ENCODE results near the gene NAA50. TPM values are rescaled to one million over a fixed set of nuclear protein-coding genes. Genes with fewer than 3 reads are reported as not detected.
A peak's percentile ranks its signal among the peaks of the same experiment; 100 is the strongest.

The NAA50 gene
- total and polyA plus RNA-seq, 4 donors, result 27.8 to 82.7 (median 61.4) TPM

- no peak overlapping the region for H3K9ac ChIP-seq (ENCODE audit: insufficient read depth in 1 of 2, low read length in 2 of 2)
- H3K9me3 ChIP-seq (ENCODE audit: control insufficient read depth in 4 of 4, insufficient read depth in 3 of 4, low read length in 3 of 4), result no peaks in the 10 kb centered on the region
- no peak overlapping the region for H3K27ac ChIP-seq (ENCODE audit: low read depth in 1 of 2, low read length in 1 of 2)
- no peaks in the 10 kb centered on the region for H3K27me3 ChIP-seq (ENCODE audit: control insufficient read depth in 3 of 3, insufficient read depth in 3 of 3, low read length in 2 of 3)
- WGBS, 2 donors, result 56 to 66% methylated on average over 1 of the region's 1 CpG
- no peak for TF ChIP-seq CTCF (IDR thresholded peaks at IDR 0.05; ENCODE audit: control extremely low read depth, extremely low read depth)
- peaks cover 0 to 35% (median 9%) of the 10 kb centered on the region in 5 donors for H3K4me1 ChIP-seq (ENCODE audit: control insufficient read depth in 5 of 5, insufficient read depth in 5 of 5, low read length in 5 of 5)
- H3K4me3 ChIP-seq, result no peak overlapping the region
- ATAC-seq (ENCODE audit: insufficient read depth, low FRiP score), result no peak
- DNase-seq, result no peak
- peaks cover 0 to 3% (median 0%) of the 10 kb centered on the region in 4 donors for H3K36me3 ChIP-seq (ENCODE audit: control insufficient read depth in 4 of 4, insufficient read depth in 4 of 4, low read length in 4 of 4)
Measured at GRCh38 chr3:113741620-113742019, 4.4 kb downstream of the NAA50 start.

- H3K9me3 ChIP-seq (ENCODE audit: control insufficient read depth in 4 of 4, insufficient read depth in 3 of 4, low read length in 3 of 4), result no peaks in the 10 kb centered on the region
- no peak for TF ChIP-seq CTCF (IDR thresholded peaks at IDR 0.05; ENCODE audit: control extremely low read depth, extremely low read depth)
Measured at GRCh38 chr3:113741086-113741485, 5.0 kb downstream of the NAA50 start.

GRCh38 chr3:113736548-113737089 lies 9.4 kb downstream of the NAA50 start:
- Histone ChIP-seq H3K27me3 (ENCODE audit: control insufficient read depth in 3 of 3, insufficient read depth in 3 of 3, low read length in 2 of 3) (no peaks in the 10 kb centered on the region), H3K4me3 (no peak overlapping the region), H3K9ac (ENCODE audit: insufficient read depth in 1 of 2, low read length in 2 of 2) (no peak overlapping the region), H3K27ac (ENCODE audit: low read depth in 1 of 2, low read length in 1 of 2) (no peak overlapping the region), H3K9me3 (ENCODE audit: control insufficient read depth in 4 of 4, insufficient read depth in 3 of 4, low read length in 3 of 4) (no peaks in the 10 kb centered on the region), H3K4me1 (ENCODE audit: control insufficient read depth in 5 of 5, insufficient read depth in 5 of 5, low read length in 5 of 5) (peaks cover 0 to 24% (median 5%) of the 10 kb centered on the region in 5 donors), H3K36me3 (ENCODE audit: control insufficient read depth in 4 of 4, insufficient read depth in 4 of 4, low read length in 4 of 4) (no peaks in the 10 kb centered on the region)
- TF ChIP-seq CTCF (IDR thresholded peaks at IDR 0.05; ENCODE audit: control extremely low read depth, extremely low read depth), result peak; percentile 55
- DNase-seq (peak in 2 of 3 donors; percentile 83 to 84), ATAC-seq (ENCODE audit: insufficient read depth, low FRiP score) (no peak)
- WGBS, 2 donors, result 26 to 37% methylated on average over 3 of the region's 3 CpGs

More at GRCh38 chr3:113741086-113741485, 5.0 kb downstream of the NAA50 start:
- 57 to 61% methylated on average over 5 of the region's 5 CpGs for WGBS, 2 donors
- H3K27ac ChIP-seq (ENCODE audit: low read depth in 1 of 2, low read length in 1 of 2), result no peak overlapping the region
- peak in 1 of 3 donors; percentile 23 for DNase-seq
- H3K4me1 ChIP-seq (ENCODE audit: control insufficient read depth in 5 of 5, insufficient read depth in 5 of 5, low read length in 5 of 5), result peaks cover 0 to 37% (median 12%) of the 10 kb centered on the region in 5 donors
- ATAC-seq (ENCODE audit: insufficient read depth, low FRiP score), result no peak
- no peak overlapping the region for H3K4me3 ChIP-seq
- peaks cover 0 to 3% (median 0%) of the 10 kb centered on the region in 4 donors for H3K36me3 ChIP-seq (ENCODE audit: control insufficient read depth in 4 of 4, insufficient read depth in 4 of 4, low read length in 4 of 4)
- no peak overlapping the region for H3K9ac ChIP-seq (ENCODE audit: insufficient read depth in 1 of 2, low read length in 2 of 2)
- H3K27me3 ChIP-seq (ENCODE audit: control insufficient read depth in 3 of 3, insufficient read depth in 3 of 3, low read length in 2 of 3), result no peaks in the 10 kb centered on the region

GRCh38 chr3:113731694-113732093 lies 14.4 kb downstream of the NAA50 start:
- H3K4me3 ChIP-seq, result no peak overlapping the region
- DNase-seq (no peak), ATAC-seq (ENCODE audit: insufficient read depth, low FRiP score) (no peak)
- no peaks in the 10 kb centered on the region for H3K27me3 ChIP-seq (ENCODE audit: control insufficient read depth in 3 of 3, insufficient read depth in 3 of 3, low read length in 2 of 3)
- no peak for TF ChIP-seq CTCF (IDR thresholded peaks at IDR 0.05; ENCODE audit: control extremely low read depth, extremely low read depth)
- no peaks in the 10 kb centered on the region for H3K9me3 ChIP-seq (ENCODE audit: control insufficient read depth in 4 of 4, insufficient read depth in 3 of 4, low read length in 3 of 4)
- H3K4me1 ChIP-seq (ENCODE audit: control insufficient read depth in 5 of 5, insufficient read depth in 5 of 5, low read length in 5 of 5), result peaks cover 0 to 4% (median 2%) of the 10 kb centered on the region in 5 donors
- 89 to 92% methylated on average over 4 of the region's 4 CpGs for WGBS, 2 donors
- no peak overlapping the region for H3K9ac ChIP-seq (ENCODE audit: insufficient read depth in 1 of 2, low read length in 2 of 2)
- no peak overlapping the region for H3K27ac ChIP-seq (ENCODE audit: low read depth in 1 of 2, low read length in 1 of 2)
- peaks cover 0 to 5% (median 2%) of the 10 kb centered on the region in 4 donors for H3K36me3 ChIP-seq (ENCODE audit: control insufficient read depth in 4 of 4, insufficient read depth in 4 of 4, low read length in 4 of 4)

Measured in lung (tissue), 12 donors.